ENCODE data around the gene GRIP2.

GRIP2 gene

GRCh38 chr3:14487086-14487485 is 53.1 kb downstream of the GRIP2 start:
- no peak overlapping the region for H3K4me3 ChIP-seq (ENCODE audit: low read length)
- DNase-seq (ENCODE audit: low read depth), result no peak
- TF ChIP-seq, protein P1, sequence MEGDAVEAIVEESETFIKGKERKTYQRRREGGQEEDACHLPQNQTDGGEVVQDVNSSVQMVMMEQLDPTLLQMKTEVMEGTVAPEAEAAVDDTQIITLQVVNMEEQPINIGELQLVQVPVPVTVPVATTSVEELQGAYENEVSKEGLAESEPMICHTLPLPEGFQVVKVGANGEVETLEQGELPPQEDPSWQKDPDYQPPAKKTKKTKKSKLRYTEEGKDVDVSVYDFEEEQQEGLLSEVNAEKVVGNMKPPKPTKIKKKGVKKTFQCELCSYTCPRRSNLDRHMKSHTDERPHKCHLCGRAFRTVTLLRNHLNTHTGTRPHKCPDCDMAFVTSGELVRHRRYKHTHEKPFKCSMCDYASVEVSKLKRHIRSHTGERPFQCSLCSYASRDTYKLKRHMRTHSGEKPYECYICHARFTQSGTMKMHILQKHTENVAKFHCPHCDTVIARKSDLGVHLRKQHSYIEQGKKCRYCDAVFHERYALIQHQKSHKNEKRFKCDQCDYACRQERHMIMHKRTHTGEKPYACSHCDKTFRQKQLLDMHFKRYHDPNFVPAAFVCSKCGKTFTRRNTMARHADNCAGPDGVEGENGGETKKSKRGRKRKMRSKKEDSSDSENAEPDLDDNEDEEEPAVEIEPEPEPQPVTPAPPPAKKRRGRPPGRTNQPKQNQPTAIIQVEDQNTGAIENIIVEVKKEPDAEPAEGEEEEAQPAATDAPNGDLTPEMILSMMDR (IDR thresholded peaks at IDR 0.05; ENCODE audit: insufficient read depth, low read depth, low read length, missing control alignments), result no peak

- no peak for DNase-seq (ENCODE audit: low read depth)
- TF ChIP-seq, protein P1 (IDR thresholded peaks at IDR 0.05; ENCODE audit: insufficient read depth, low read depth, low read length, missing control alignments), result no peak
- no peak overlapping the region for H3K4me3 ChIP-seq (ENCODE audit: low read length)
These were observed 53.7 kb downstream of the GRIP2 start for GRCh38 chr3:14486460-14486859.

- TF ChIP-seq, protein P1 (IDR thresholded peaks at IDR 0.05; ENCODE audit: insufficient read depth, low read depth, low read length, missing control alignments), result no peak
- no peak overlapping the region for H3K4me3 ChIP-seq (ENCODE audit: low read length)
- no peak for DNase-seq (ENCODE audit: low read depth)
These were observed 54.2 kb downstream of the GRIP2 start for GRCh38 chr3:14485981-14486380.

- no peak overlapping the region for H3K4me3 ChIP-seq (ENCODE audit: low read length)
- TF ChIP-seq, protein P1 (IDR thresholded peaks at IDR 0.05; ENCODE audit: insufficient read depth, low read depth, low read length, missing control alignments), result no peak
- DNase-seq (ENCODE audit: low read depth), result no peak
These were observed 55.4 kb downstream of the GRIP2 start for GRCh38 chr3:14484741-14485140.

GRCh38 chr3:14483286-14483685 is 56.9 kb downstream of the GRIP2 start:
- TF ChIP-seq, protein P1 (IDR thresholded peaks at IDR 0.05; ENCODE audit: insufficient read depth, low read depth, low read length, missing control alignments), result no peak
- no peak overlapping the region for H3K4me3 ChIP-seq (ENCODE audit: low read length)

DNA sequence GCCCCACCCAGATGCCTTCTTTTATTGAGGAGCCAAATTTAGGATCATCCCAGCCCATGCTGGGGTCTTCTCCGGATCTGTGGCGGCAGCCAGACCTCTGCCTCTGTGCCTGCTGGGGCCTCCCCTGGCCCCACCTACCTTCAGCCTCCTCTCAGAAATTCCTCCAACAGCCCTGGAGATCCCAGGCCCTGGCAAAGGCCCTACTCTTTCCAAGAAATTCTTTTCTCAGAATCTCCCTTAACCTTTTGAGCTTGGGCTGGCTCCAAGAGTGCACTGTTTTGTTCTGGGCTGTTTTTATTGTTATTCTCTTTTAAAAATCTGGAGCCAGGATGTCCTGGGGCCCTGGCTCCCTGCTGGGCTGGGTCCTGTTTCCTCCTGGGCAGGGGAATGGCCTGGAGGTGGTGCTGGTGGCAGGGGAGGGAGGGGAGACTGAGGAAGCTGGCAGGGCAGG is 57.8 kb downstream of the GRIP2 start:
- DNase-seq (ENCODE audit: low read depth), result no peak
- TF ChIP-seq, protein P1 (IDR thresholded peaks at IDR 0.05; ENCODE audit: insufficient read depth, low read depth, low read length, missing control alignments), result no peak
- no peak overlapping the region for H3K4me3 ChIP-seq (ENCODE audit: low read length)

More at GRCh38 chr3:14483286-14483685, 56.9 kb downstream of the GRIP2 start:
- DNase-seq (ENCODE audit: low read depth), result no peak

DNA sequence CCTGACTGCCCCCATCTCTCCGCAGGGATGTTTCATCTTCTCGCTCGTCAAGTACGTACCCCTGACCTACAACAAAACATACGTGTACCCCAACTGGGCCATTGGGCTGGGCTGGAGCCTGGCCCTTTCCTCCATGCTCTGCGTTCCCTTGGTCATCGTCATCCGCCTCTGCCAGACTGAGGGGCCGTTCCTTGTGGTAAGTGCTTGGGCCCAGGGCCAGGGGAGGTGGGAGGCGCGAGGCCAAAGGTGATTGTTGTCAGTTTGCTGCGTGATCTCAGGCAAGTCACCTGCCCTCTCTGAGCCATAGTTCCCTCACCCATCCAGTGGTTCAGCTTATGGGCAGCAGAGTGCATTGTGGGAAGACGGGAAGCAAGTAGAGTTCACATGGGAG is 58.5 kb downstream of the GRIP2 start:
- TF ChIP-seq, protein P1 (IDR thresholded peaks at IDR 0.05; ENCODE audit: insufficient read depth, low read depth, low read length, missing control alignments), result no peak
- no peak overlapping the region for H3K4me3 ChIP-seq (ENCODE audit: low read length)
- no peak for DNase-seq (ENCODE audit: low read depth)
